Stimulated activated naive CD8-positive, alpha-beta T cell treated with anti-CD3 and anti-CD28 coated beads, Interleukin-15, Interleukin-2, amounts not matched to agents 100 ng/mL and 50 ng/mL, for 24 hours (primary cell): ENCODE data around the gene MTREX.

Experiments used
- H3K27ac Mint-ChIP-seq: one replicate; pipeline ENCODE4 v1.8.0; 2021; ENCODE audit warnings: mild to moderate bottlenecking, mixed read lengths
- H3K27me3 Mint-ChIP-seq: one replicate; pipeline ENCODE4 v1.8.0; 2021; ENCODE audit warnings: mixed read lengths
- H3K36me3 Mint-ChIP-seq: one replicate; pipeline ENCODE4 v1.8.0; 2021; ENCODE audit warnings: low read depth, mixed read lengths
- H3K4me1 Mint-ChIP-seq: one replicate; pipeline ENCODE4 v1.8.0; 2021; ENCODE audit warnings: low read depth, mixed read lengths
- H3K4me3 Mint-ChIP-seq: one replicate; pipeline ENCODE4 v1.8.0; 2021; ENCODE audit warnings: mild to moderate bottlenecking, mixed read lengths
- H3K9me3 Mint-ChIP-seq: one replicate; pipeline ENCODE4 v1.8.0; 2021; ENCODE audit warnings: mixed read lengths

MTREX gene

GRCh38 chr5:55445791-55446190 is 138.0 kb downstream of the MTREX start:
- H3K9me3 Mint-ChIP-seq, result no peaks in the 10 kb centered on the region

GRCh38 chr5:55446640-55447351 is 139.0 kb downstream of the MTREX start:
- Mint-ChIP-seq H3K27ac (no peak overlapping the region), H3K4me3 (no peak overlapping the region), H3K9me3 (no peaks in the 10 kb centered on the region), H3K36me3 (peaks cover 11% of the 10 kb centered on the region), H3K4me1 (peaks cover 26% of the 10 kb centered on the region), H3K27me3 (no peaks in the 10 kb centered on the region)

More at GRCh38 chr5:55445791-55446190, 138.0 kb downstream of the MTREX start:
- H3K36me3 Mint-ChIP-seq, result peaks cover 9% of the 10 kb centered on the region
- H3K27ac Mint-ChIP-seq, result no peak overlapping the region
- H3K4me1 Mint-ChIP-seq, result peaks cover 36% of the 10 kb centered on the region
- no peaks in the 10 kb centered on the region for H3K27me3 Mint-ChIP-seq
- H3K4me3 Mint-ChIP-seq, result no peak overlapping the region

- Mint-ChIP-seq H3K9me3 (no peaks in the 10 kb centered on the region), H3K27ac (peak overlapping the region; percentile 10), H3K36me3 (peaks cover 28% of the 10 kb centered on the region), H3K4me1 (peaks cover 21% of the 10 kb centered on the region), H3K4me3 (no peak overlapping the region), H3K27me3 (no peaks in the 10 kb centered on the region)
Measured at GRCh38 chr5:55450050-55450765, 142.4 kb downstream of the MTREX start.

DNA sequence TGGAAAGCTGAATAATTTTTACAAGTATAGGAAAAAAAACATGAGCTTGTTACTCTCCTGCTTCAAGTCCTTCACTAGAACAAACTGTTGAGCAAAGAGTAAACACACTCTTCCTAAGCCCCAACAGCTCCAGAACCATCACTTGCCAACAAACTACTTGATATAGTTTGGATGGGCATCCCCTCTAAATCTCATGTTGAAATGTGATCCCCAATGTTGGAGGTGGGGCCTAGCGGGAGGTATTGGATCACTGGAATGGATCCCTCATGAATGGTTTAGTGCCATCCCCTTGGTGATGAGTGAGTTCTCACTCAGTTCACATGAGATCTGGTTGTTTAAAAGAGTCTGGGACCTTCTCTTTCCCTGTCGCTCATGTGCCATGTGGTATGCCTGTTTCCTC is 144.2 kb downstream of the MTREX start:
- H3K4me1 Mint-ChIP-seq, result peaks cover 30% of the 10 kb centered on the region
- no peak overlapping the region for H3K4me3 Mint-ChIP-seq

GRCh38 chr5:55453211-55453610 is 145.4 kb downstream of the MTREX start:
- Mint-ChIP-seq H3K36me3 (peaks cover 22% of the 10 kb centered on the region), H3K27me3 (no peaks in the 10 kb centered on the region), H3K4me1 (peaks cover 21% of the 10 kb centered on the region), H3K4me3 (no peak overlapping the region), H3K27ac (no peak overlapping the region), H3K9me3 (no peaks in the 10 kb centered on the region)

More for the DNA sequence above, 144.2 kb downstream of the MTREX start:
- Mint-ChIP-seq H3K27me3 (no peaks in the 10 kb centered on the region), H3K9me3 (no peaks in the 10 kb centered on the region), H3K36me3 (peaks cover 28% of the 10 kb centered on the region), H3K27ac (no peak overlapping the region)

- Mint-ChIP-seq H3K36me3 (peaks cover 22% of the 10 kb centered on the region), H3K4me3 (no peak overlapping the region), H3K27me3 (no peaks in the 10 kb centered on the region), H3K27ac (no peak overlapping the region), H3K9me3 (no peaks in the 10 kb centered on the region), H3K4me1 (peaks cover 16% of the 10 kb centered on the region)
Measured at GRCh38 chr5:55454282-55454681, 146.5 kb downstream of the MTREX start.

- H3K27me3 Mint-ChIP-seq, result no peaks in the 10 kb centered on the region
- H3K9me3 Mint-ChIP-seq, result no peaks in the 10 kb centered on the region
- H3K4me1 Mint-ChIP-seq, result peaks cover 9% of the 10 kb centered on the region
- peaks cover 22% of the 10 kb centered on the region for H3K36me3 Mint-ChIP-seq
- H3K27ac Mint-ChIP-seq, result no peak overlapping the region
- H3K4me3 Mint-ChIP-seq, result no peak overlapping the region
Measured at GRCh38 chr5:55456216-55456895, 148.6 kb downstream of the MTREX start.

GRCh38 chr5:55459572-55459971 is 151.8 kb downstream of the MTREX start:
- Mint-ChIP-seq H3K4me1 (peaks cover 9% of the 10 kb centered on the region), H3K36me3 (peaks cover 16% of the 10 kb centered on the region), H3K4me3 (no peak overlapping the region), H3K9me3 (no peaks in the 10 kb centered on the region), H3K27ac (no peak overlapping the region), H3K27me3 (no peaks in the 10 kb centered on the region)

- H3K27me3 Mint-ChIP-seq, result no peaks in the 10 kb centered on the region
- no peaks in the 10 kb centered on the region for H3K4me1 Mint-ChIP-seq
- no peak overlapping the region for H3K27ac Mint-ChIP-seq
- peaks cover 39% of the 10 kb centered on the region for H3K36me3 Mint-ChIP-seq
- H3K4me3 Mint-ChIP-seq, result no peak overlapping the region
- no peaks in the 10 kb centered on the region for H3K9me3 Mint-ChIP-seq
Measured at GRCh38 chr5:55463613-55464012, 155.8 kb downstream of the MTREX start.

DNA sequence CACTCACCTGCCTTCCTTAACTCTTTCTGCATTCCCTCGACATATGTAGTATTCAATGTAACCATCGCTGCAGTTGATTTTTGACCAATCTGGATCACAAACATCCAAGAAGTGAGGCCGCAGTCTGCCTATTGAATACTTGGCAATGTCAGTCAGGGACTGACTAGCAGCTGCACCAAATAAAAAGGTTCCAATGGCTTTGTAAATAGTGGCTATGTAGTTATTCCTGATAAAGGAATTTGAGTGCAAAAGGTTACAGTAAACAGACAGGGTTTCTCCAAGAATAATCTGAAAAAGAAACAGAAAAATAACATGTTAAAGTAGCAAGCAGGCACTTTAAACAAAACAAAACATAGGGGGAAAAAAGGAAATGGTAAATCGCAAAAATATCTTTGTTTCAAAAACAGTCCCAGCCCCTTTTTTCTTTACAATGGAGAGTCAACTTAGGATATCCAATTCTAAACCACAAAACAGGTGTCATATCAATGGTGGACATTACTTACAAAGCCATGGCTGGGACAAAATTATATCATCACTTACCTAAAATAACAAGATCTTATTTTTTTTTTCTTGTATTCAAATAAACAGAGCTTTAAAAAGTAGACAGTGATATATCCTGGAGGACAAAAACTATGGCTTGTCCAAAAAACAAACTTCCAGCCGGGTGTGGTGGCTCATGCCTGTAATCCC is 160.2 kb downstream of the MTREX start:
- no peaks in the 10 kb centered on the region for H3K9me3 Mint-ChIP-seq

GRCh38 chr5:55469839-55470238 is 162.1 kb downstream of the MTREX start:
- Mint-ChIP-seq H3K9me3 (no peaks in the 10 kb centered on the region), H3K27ac (no peak overlapping the region), H3K4me1 (no peaks in the 10 kb centered on the region), H3K27me3 (no peaks in the 10 kb centered on the region), H3K36me3 (peaks cover 32% of the 10 kb centered on the region), H3K4me3 (no peak overlapping the region)

More for the DNA sequence above, 160.2 kb downstream of the MTREX start:
- Mint-ChIP-seq H3K4me1 (no peaks in the 10 kb centered on the region), H3K27me3 (no peaks in the 10 kb centered on the region), H3K27ac (no peak overlapping the region), H3K4me3 (no peak overlapping the region), H3K36me3 (peaks cover 39% of the 10 kb centered on the region)

- H3K36me3 Mint-ChIP-seq, result peaks cover 30% of the 10 kb centered on the region
- no peak overlapping the region for H3K27ac Mint-ChIP-seq
- H3K27me3 Mint-ChIP-seq, result no peaks in the 10 kb centered on the region
- no peaks in the 10 kb centered on the region for H3K4me1 Mint-ChIP-seq
- no peaks in the 10 kb centered on the region for H3K9me3 Mint-ChIP-seq
- H3K4me3 Mint-ChIP-seq, result no peak overlapping the region
Measured at GRCh38 chr5:55470282-55470681, 162.5 kb downstream of the MTREX start.

DNA sequence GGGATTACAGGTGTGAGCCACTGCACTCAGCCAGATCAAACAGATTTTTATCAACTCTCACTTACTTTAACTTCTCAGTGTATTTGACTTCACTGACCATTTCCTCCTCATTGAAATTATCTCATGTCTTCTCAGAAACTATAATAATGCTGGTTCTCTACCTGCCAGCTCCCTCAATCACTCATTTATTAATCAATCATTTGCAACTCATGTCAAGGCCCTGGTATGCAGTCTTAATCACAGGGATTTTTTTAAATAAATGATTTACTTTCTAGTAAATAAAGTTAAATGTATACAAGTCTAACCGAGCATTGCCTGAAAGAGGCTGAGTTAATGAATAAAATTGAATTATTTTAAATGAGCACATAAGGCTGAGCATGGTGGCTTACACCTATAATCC is 163.7 kb downstream of the MTREX start:
- Mint-ChIP-seq H3K27ac (no peak overlapping the region), H3K4me3 (no peak overlapping the region), H3K4me1 (no peaks in the 10 kb centered on the region), H3K36me3 (peaks cover 20% of the 10 kb centered on the region), H3K9me3 (no peaks in the 10 kb centered on the region), H3K27me3 (no peaks in the 10 kb centered on the region)

- Mint-ChIP-seq H3K27me3 (no peaks in the 10 kb centered on the region), H3K9me3 (no peaks in the 10 kb centered on the region), H3K4me1 (no peaks in the 10 kb centered on the region), H3K4me3 (no peak overlapping the region), H3K36me3 (peaks cover 9% of the 10 kb centered on the region), H3K27ac (no peak overlapping the region)
Measured at GRCh38 chr5:55472642-55473041, 164.9 kb downstream of the MTREX start.
